Mesenchymal stem cell (in vitro differentiated cells and primary cell): ENCODE results near the gene THUMPD1.

Experiments
- DNase-seq: peaks from one replicate; pipeline ENCODE4 v3.0.0-alpha.2; 2013
- H2AFZ ChIP-seq: one replicate; pipeline ENCODE4 v1.6.1; 2013; ENCODE audit warnings: low read depth, mild to moderate bottlenecking, control low read depth, inconsistent platforms, low read length, moderate library complexity
- H2AK5ac ChIP-seq: 2 replicates; pipeline ENCODE4 v1.6.1; 2013; ENCODE audit warnings: low read length, moderate library complexity, mild to moderate bottlenecking, inconsistent platforms; ENCODE audit not compliant: severe bottlenecking
- H2BK120ac ChIP-seq: one replicate; pipeline ENCODE4 v1.6.1; 2013; ENCODE audit warnings: low read depth, mild to moderate bottlenecking, inconsistent platforms, low read length, moderate library complexity
- H2BK12ac ChIP-seq, 2 experiments: one replicate each; pipeline ENCODE4 v1.6.1; 2013; ENCODE audit warnings: inconsistent platforms in 2 of 2, low read length in 2 of 2, mild to moderate bottlenecking in 2 of 2, moderate library complexity in 2 of 2, control low read depth in 1 of 2
- H2BK15ac ChIP-seq: one replicate; pipeline ENCODE4 v1.6.1; 2013; ENCODE audit warnings: mild to moderate bottlenecking, low read depth, inconsistent platforms; ENCODE audit not compliant: poor library complexity, severe bottlenecking
- H2BK5ac ChIP-seq: 2 replicates; pipeline ENCODE4 v1.6.1; 2013; ENCODE audit warnings: low read depth, mild to moderate bottlenecking, low read length, control low read depth, inconsistent platforms; ENCODE audit not compliant: poor library complexity, severe bottlenecking
- H3K14ac ChIP-seq, 2 experiments: one replicate each; pipeline ENCODE4 v1.6.1; 2013; ENCODE audit warnings: inconsistent platforms in 2 of 2, low read length in 2 of 2, control low read depth in 1 of 2, mild to moderate bottlenecking in 1 of 2, moderate library complexity in 1 of 2
- H3K18ac ChIP-seq, 2 experiments: one replicate each; pipeline ENCODE4 v1.6.1; 2013; ENCODE audit warnings: inconsistent platforms in 2 of 2, low read length in 2 of 2, control low read depth in 1 of 2, low read depth in 1 of 2, mild to moderate bottlenecking in 1 of 2
- H3K23ac ChIP-seq, 2 experiments: one replicate each; pipeline ENCODE4 v1.6.1; 2013; ENCODE audit warnings: inconsistent platforms in 2 of 2, low read length in 2 of 2, mild to moderate bottlenecking in 2 of 2, moderate library complexity in 2 of 2, control low read depth in 1 of 2
- H3K27ac ChIP-seq: 2 replicates; pipeline ENCODE4 v1.5.1; 2013; ENCODE audit warnings: mild to moderate bottlenecking, moderate library complexity, low read length, control low read depth, inconsistent platforms; ENCODE audit not compliant: poor library complexity, severe bottlenecking
- H3K27me3 ChIP-seq, 2 experiments: 2 replicates each; pipeline versions ENCODE4 v1.6.1 to v1.7.0; 2013; ENCODE audit warnings: low read length in 2 of 2, mild to moderate bottlenecking in 2 of 2, moderate library complexity in 2 of 2, control low read depth in 1 of 2, inconsistent platforms in 1 of 2; ENCODE audit not compliant: control insufficient read depth in 1 of 2, insufficient read depth in 1 of 2
- H3K36me3 ChIP-seq, 2 experiments: 2 replicates each; pipeline versions ENCODE4 v1.6.1 to v1.7.0; 2013; ENCODE audit warnings: low read length in 2 of 2, control low read depth in 1 of 2, inconsistent platforms in 1 of 2, low read depth in 1 of 2, mild to moderate bottlenecking in 1 of 2; ENCODE audit not compliant: insufficient read depth in 2 of 2, control insufficient read depth in 1 of 2
- H3K4ac ChIP-seq, 2 experiments: one replicate each; pipeline ENCODE4 v1.6.1; 2013; ENCODE audit warnings: inconsistent platforms in 2 of 2, low read length in 2 of 2, mild to moderate bottlenecking in 2 of 2, moderate library complexity in 2 of 2, control low read depth in 1 of 2, low read depth in 1 of 2
- H3K4me1 ChIP-seq: 2 replicates; pipeline ENCODE4 v1.6.1; 2013; ENCODE audit warnings: low read depth, low read length, control low read depth; ENCODE audit not compliant: control insufficient read depth, insufficient read depth
- H3K4me2 ChIP-seq: 2 replicates; pipeline ENCODE4 v1.6.1; 2013; ENCODE audit warnings: low read length, mild to moderate bottlenecking, inconsistent platforms; ENCODE audit not compliant: poor library complexity, severe bottlenecking
- H3K4me3 ChIP-seq, 2 experiments: 2 replicates each; pipeline versions ENCODE4 v1.5.1 to v1.7.0; 2013; ENCODE audit warnings: low read length in 2 of 2, mild to moderate bottlenecking in 2 of 2, control low read depth in 1 of 2, low read depth in 1 of 2; ENCODE audit not compliant: insufficient read depth in 1 of 2
- H3K79me1 ChIP-seq: replicated peaks from 2 replicates; pipeline ENCODE4 v1.6.1; 2013; ENCODE audit warnings: mild to moderate bottlenecking, control low read depth, low read length, inconsistent platforms; ENCODE audit not compliant: poor library complexity, severe bottlenecking
- H3K9ac ChIP-seq: 2 replicates; pipeline ENCODE4 v1.7.0; 2013; ENCODE audit warnings: mild to moderate bottlenecking, low read length, moderate library complexity
- H3K9me3 ChIP-seq: 2 replicates; pipeline ENCODE4 v1.7.0; 2013; ENCODE audit warnings: mild to moderate bottlenecking, low read length; ENCODE audit not compliant: control insufficient read depth
- H4K8ac ChIP-seq: one replicate; pipeline ENCODE4 v1.6.1; 2013; ENCODE audit warnings: inconsistent platforms, mild to moderate bottlenecking, low read length, moderate library complexity
- H4K91ac ChIP-seq: one replicate; pipeline ENCODE4 v1.6.1; 2013; ENCODE audit warnings: mild to moderate bottlenecking, low read length, inconsistent platforms
- WGBS: methylation state at CpG from one replicate; pipeline ENCODE4 v1.1.7; 2013; ENCODE audit warnings: mixed read lengths; 5-methylcytosine and 5-hydroxymethylcytosine counted together

The THUMPD1 gene

GRCh38 chr16:20750558-20750957, 8.9 kb upstream of the THUMPD1 start:
- Histone ChIP-seq H2BK120ac (no peak overlapping the region), H3K4me1 (no peaks in the 10 kb centered on the region), H2BK5ac (no peak overlapping the region), H2AK5ac (no peak overlapping the region), H4K91ac (no peak overlapping the region), H3K9me3 (no peaks in the 10 kb centered on the region), H3K36me3 (no peaks in the 10 kb centered on the region), H2AFZ (no peak overlapping the region), H3K9ac (no peak overlapping the region), H3K4ac (no peak overlapping the region), H3K23ac (no peak overlapping the region), H4K8ac (no peak overlapping the region), H3K79me1 (no peaks in the 10 kb centered on the region), H2BK15ac (no peak overlapping the region), H3K4me2 (no peak overlapping the region), H3K4me3 (no peak overlapping the region), H3K14ac (no peak overlapping the region), H2BK12ac (no peak overlapping the region), H3K27me3 (peaks cover 10 to 12% of the 10 kb centered on the region in 2 experiments), H3K27ac (no peak overlapping the region), H3K18ac (no peak overlapping the region)
- WGBS = no CpG with 5 or more reads among the region's 1 CpG
- DNase-seq = no peak

GRCh38 chr16:20749474-20749873, 7.9 kb upstream of the THUMPD1 start:
- Histone ChIP-seq H3K9ac (no peak overlapping the region), H3K36me3 (no peaks in the 10 kb centered on the region), H2BK15ac (no peak overlapping the region), H2AFZ (no peak overlapping the region), H3K9me3 (no peaks in the 10 kb centered on the region), H3K4ac (no peak overlapping the region), H2BK12ac (no peak overlapping the region), H3K18ac (no peak overlapping the region), H4K91ac (no peak overlapping the region), H2AK5ac (no peak overlapping the region), H3K23ac (no peak overlapping the region), H3K4me1 (no peaks in the 10 kb centered on the region), H3K4me2 (no peak overlapping the region), H2BK5ac (no peak overlapping the region), H2BK120ac (no peak overlapping the region), H3K4me3 (no peak overlapping the region), H3K27me3 (peaks cover 5 to 9% of the 10 kb centered on the region in 2 experiments), H3K27ac (no peak overlapping the region), H4K8ac (no peak overlapping the region), H3K14ac (no peak overlapping the region), H3K79me1 (no peaks in the 10 kb centered on the region)
- DNase-seq = no peak
- WGBS = 80% methylated on average over 1 of the region's 1 CpG

- H3K36me3 ChIP-seq = no peaks in the 10 kb centered on the region
- H2BK5ac ChIP-seq = no peak overlapping the region
- H2BK15ac ChIP-seq = no peak overlapping the region
- no peaks in the 10 kb centered on the region for H3K4me1 ChIP-seq
- H3K27me3 ChIP-seq = peaks cover 0 to 4% of the 10 kb centered on the region in 2 experiments
- 80% methylated on average over 4 of the region's 4 CpGs for WGBS
- no peak overlapping the region for H4K8ac ChIP-seq
- no peak overlapping the region for H2BK120ac ChIP-seq
- no peak overlapping the region for H2AK5ac ChIP-seq
- H3K4me2 ChIP-seq = no peak overlapping the region
- H3K79me1 ChIP-seq = no peaks in the 10 kb centered on the region
- no peak overlapping the region for H2AFZ ChIP-seq
- DNase-seq = no peak
- H3K14ac ChIP-seq = no peak overlapping the region
- H3K9me3 ChIP-seq = no peaks in the 10 kb centered on the region
- no peak overlapping the region for H3K4me3 ChIP-seq
- no peak overlapping the region for H3K4ac ChIP-seq
- no peak overlapping the region for H4K91ac ChIP-seq
- H3K27ac ChIP-seq = no peak overlapping the region
- no peak overlapping the region for H3K23ac ChIP-seq
- no peak overlapping the region for H2BK12ac ChIP-seq
- no peak overlapping the region for H3K9ac ChIP-seq
- no peak overlapping the region for H3K18ac ChIP-seq
These were observed 5.6 kb upstream of the THUMPD1 start for GRCh38 chr16:20747030-20747816.

- Histone ChIP-seq H4K91ac (no peak overlapping the region), H3K23ac (no peak overlapping the region), H3K18ac (no peak overlapping the region), H2BK5ac (no peak overlapping the region), H2AFZ (no peak overlapping the region), H3K9me3 (no peaks in the 10 kb centered on the region), H3K4me2 (no peak overlapping the region), H3K4ac (no peak overlapping the region), H3K4me3 (no peak overlapping the region), H3K14ac (no peak overlapping the region), H3K27ac (no peak overlapping the region), H2AK5ac (no peak overlapping the region), H2BK12ac (no peak overlapping the region), H3K79me1 (peaks cover under 1% of the 10 kb centered on the region), H4K8ac (no peak overlapping the region), H2BK15ac (no peak overlapping the region), H3K9ac (no peak overlapping the region), H2BK120ac (no peak overlapping the region), H3K4me1 (no peaks in the 10 kb centered on the region), H3K36me3 (no peaks in the 10 kb centered on the region), H3K27me3 (no peaks in the 10 kb centered on the region)
- 98% methylated on average over 3 of the region's 3 CpGs for WGBS
- DNase-seq = no peak
These were observed 4.8 kb upstream of the THUMPD1 start for GRCh38 chr16:20746461-20746860.
